ENCODE measurements around the gene CCDC24.

DNA sequence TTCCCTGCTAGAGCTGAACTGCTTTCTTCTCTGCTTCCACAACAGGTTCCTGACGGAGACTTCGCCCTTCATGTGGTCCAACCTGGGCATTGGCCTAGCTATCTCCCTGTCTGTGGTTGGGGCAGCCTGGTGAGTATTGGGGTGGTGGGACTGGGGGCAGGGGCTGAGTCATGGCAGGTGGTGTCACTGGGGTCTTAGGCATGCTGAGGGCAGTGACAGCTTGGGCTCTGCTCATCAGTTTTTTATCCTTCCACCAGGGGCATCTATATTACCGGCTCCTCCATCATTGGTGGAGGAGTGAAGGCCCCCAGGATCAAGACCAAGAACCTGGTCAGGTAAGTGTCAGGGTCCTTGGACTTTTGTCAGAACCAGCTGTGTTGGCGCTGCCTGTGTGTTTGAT lies 15.4 kb upstream of the CCDC24 start:
- TF ChIP-seq EZH2 (IDR thresholded peaks at IDR 0.05) (no peak), POLR2AphosphoS5 (IDR thresholded peaks at IDR 0.05; ENCODE audit: borderline replicate concordance, low read depth, low read length) (no peak), FOXP2 (optimal IDR thresholded peaks at IDR 0.05; ENCODE audit: control extremely low read depth, extremely low read length, insufficient read depth) (no peak)

All from SK-N-MC (cell line).